ENCODE results near the gene CTNNB1.

CTNNB1 gene

GRCh38 chr3:41202075-41202833, 2.9 kb downstream of the CTNNB1 start:
- peak overlapping the region; percentile 96; the same call in 1 of the 2 replicates for H3K9ac ChIP-seq (ENCODE audit: low read depth, low read length)
- H3K9me3 ChIP-seq (ENCODE audit: insufficient read depth, low read length, severe bottlenecking), result no peaks in the 10 kb centered on the region
- H3K27me3 ChIP-seq (ENCODE audit: insufficient read depth, low read length, poor library complexity), result peaks cover 5% of the 10 kb centered on the region
- no peak overlapping the region for H2AFZ ChIP-seq (ENCODE audit: low read depth, low read length)
- peaks cover 57% of the 10 kb centered on the region for H3K4me1 ChIP-seq (ENCODE audit: insufficient read depth, low read length)
- ATAC-seq (ENCODE audit: insufficient read depth, low read depth), result no peak
- H4K20me1 ChIP-seq (ENCODE audit: insufficient read depth, low read length), result peaks cover 72% of the 10 kb centered on the region
- H3K4me2 ChIP-seq (ENCODE audit: insufficient read depth, low read length), result peak overlapping the region; percentile 71
- H3K4me3 ChIP-seq (ENCODE audit: low read depth in 1 of 2, low read length in 2 of 2), result peak overlapping the region in 1 of 2 experiments; percentile 61; a peak in 2 of 4 replicates
- peaks cover 83% of the 10 kb centered on the region for H3K79me2 ChIP-seq (ENCODE audit: insufficient read depth, low read length)
- no peak for DNase-seq
- peak overlapping the region; percentile 25; the same call in 1 of the 2 replicates for H3K27ac ChIP-seq (ENCODE audit: low read length)
- peaks cover 9% of the 10 kb centered on the region; the same call in 1 of the 2 replicates for H3K36me3 ChIP-seq (ENCODE audit: insufficient read depth, low read length)
- TF ChIP-seq CTCF (IDR thresholded peaks at IDR 0.05; ENCODE audit: borderline replicate concordance, extremely low read depth, low read length, poor library complexity, severe bottlenecking) (no peak), EZH2 (IDR thresholded peaks at IDR 0.05; ENCODE audit: borderline replicate concordance, low read depth, low read length, severe bottlenecking) (no peak)

GRCh38 chr3:41202834-41203345, 3.6 kb downstream of the CTNNB1 start:
- Histone ChIP-seq H3K36me3 (ENCODE audit: insufficient read depth, low read length) (peaks cover 9% of the 10 kb centered on the region; the same call in 1 of the 2 replicates), H3K4me3 (ENCODE audit: low read depth in 1 of 2, low read length in 2 of 2) (peak overlapping the region in 1 of 2 experiments; percentile 61; a peak in 1 of 4 replicates), H3K27me3 (ENCODE audit: insufficient read depth, low read length, poor library complexity) (peaks cover 2% of the 10 kb centered on the region), H3K27ac (ENCODE audit: low read length) (peak overlapping the region; percentile 25; the same call in 1 of the 2 replicates), H3K9ac (ENCODE audit: low read depth, low read length) (no peak overlapping the region), H3K9me3 (ENCODE audit: insufficient read depth, low read length, severe bottlenecking) (no peaks in the 10 kb centered on the region), H2AFZ (ENCODE audit: low read depth, low read length) (no peak overlapping the region), H3K4me2 (ENCODE audit: insufficient read depth, low read length) (peak overlapping the region; percentile 71), H3K4me1 (ENCODE audit: insufficient read depth, low read length) (peaks cover 57% of the 10 kb centered on the region), H3K79me2 (ENCODE audit: insufficient read depth, low read length) (peaks cover 89% of the 10 kb centered on the region), H4K20me1 (ENCODE audit: insufficient read depth, low read length) (peaks cover 78% of the 10 kb centered on the region)
- TF ChIP-seq EZH2 (IDR thresholded peaks at IDR 0.05; ENCODE audit: borderline replicate concordance, low read depth, low read length, severe bottlenecking) (no peak), CTCF (IDR thresholded peaks at IDR 0.05; ENCODE audit: borderline replicate concordance, extremely low read depth, low read length, poor library complexity, severe bottlenecking) (peak; percentile 31)
- ATAC-seq (ENCODE audit: insufficient read depth, low read depth) (no peak), DNase-seq (no peak)

GRCh38 chr3:41204369-41204768, 5.1 kb downstream of the CTNNB1 start:
- DNase-seq, result no peak
- Histone ChIP-seq H3K79me2 (ENCODE audit: insufficient read depth, low read length) (peaks cover 99% of the 10 kb centered on the region), H3K36me3 (ENCODE audit: insufficient read depth, low read length) (peaks cover 9% of the 10 kb centered on the region; the same call in 1 of the 2 replicates), H3K4me3 (ENCODE audit: low read depth in 1 of 2, low read length in 2 of 2) (no peak overlapping the region), H4K20me1 (ENCODE audit: insufficient read depth, low read length) (peaks cover 93% of the 10 kb centered on the region), H2AFZ (ENCODE audit: low read depth, low read length) (no peak overlapping the region), H3K27me3 (ENCODE audit: insufficient read depth, low read length, poor library complexity) (no peaks in the 10 kb centered on the region), H3K9ac (ENCODE audit: low read depth, low read length) (no peak overlapping the region), H3K4me2 (ENCODE audit: insufficient read depth, low read length) (peak overlapping the region; percentile 71), H3K9me3 (ENCODE audit: insufficient read depth, low read length, severe bottlenecking) (no peaks in the 10 kb centered on the region), H3K27ac (ENCODE audit: low read length) (no peak overlapping the region), H3K4me1 (ENCODE audit: insufficient read depth, low read length) (peaks cover 51% of the 10 kb centered on the region)
- no peak for ATAC-seq (ENCODE audit: insufficient read depth, low read depth)
- TF ChIP-seq EZH2 (IDR thresholded peaks at IDR 0.05; ENCODE audit: borderline replicate concordance, low read depth, low read length, severe bottlenecking) (no peak), CTCF (IDR thresholded peaks at IDR 0.05; ENCODE audit: borderline replicate concordance, extremely low read depth, low read length, poor library complexity, severe bottlenecking) (no peak)

Measured in DND-41 (cell line).